Left ventricle myocardium inferior (tissue), 1 donor: ENCODE measurements around the gene TNFAIP8L3. TPM values are rescaled to one million over a fixed set of nuclear protein-coding genes. Genes with fewer than 3 reads are reported as not detected.

Source experiments
- DNase-seq: peaks from one replicate; pipeline ENCODE4 v3.0.0-alpha.2; 2020
- H3K27ac ChIP-seq: fragments of 200-600 bp; replicated peaks from 2 replicates; pipeline ENCODE4 v1.8.0; 2021
- H3K27me3 ChIP-seq: fragments of 200-600 bp; 2 replicates; pipeline ENCODE4 v1.8.0; 2021; ENCODE audit warnings: low read depth
- H3K36me3 ChIP-seq: fragments of 200-600 bp; 2 replicates; pipeline ENCODE4 v1.8.0; 2021
- H3K4me1 ChIP-seq: fragments of 200-600 bp; 2 replicates; pipeline ENCODE4 v1.8.0; 2021
- H3K4me3 ChIP-seq: fragments of 200-600 bp; 2 replicates; pipeline ENCODE4 v1.8.0; 2021; ENCODE audit warnings: mild to moderate bottlenecking, moderate library complexity
- H3K9me3 ChIP-seq: fragments of 200-600 bp; replicated peaks from 2 replicates; pipeline ENCODE4 v1.8.0; 2021
- CTCF ChIP-seq: fragments of 200-600 bp; IDR thresholded peaks from 2 replicates; pipeline ENCODE4 v1.8.0; 2021; ENCODE audit warnings: antibody characterized with exemption, mild to moderate bottlenecking, borderline replicate concordance
- intact Hi-C: fragments of 100-400 bp; cut with micrococcal nuclease; formaldehyde crosslinking; loops from one replicate; pipeline ENCODE4 v1.11.0; 2022
- total RNA-seq: library from RNA; stranded (reverse); fragmentation: NEBNext Ultra II Directional; extraction: Animal tissue kit (Norgen Biotek cat#: 25700); gene quantifications from one replicate; pipeline ENCODE4 v1.2.1, GENCODE V29; 2021
- donor health status: DM: no; HTN: yes; CAD: no; lungs with severe emphysema.

TNFAIP8L3 gene
- total RNA-seq, 1 donor from 2014 or later = 6.0 TPM

GRCh38 chr15:51083641-51084166, 11.0 kb downstream of the TNFAIP8L3 start:
- no peak for DNase-seq
- TF ChIP-seq CTCF = no peak
- no peaks in the 10 kb centered on the region for H3K36me3 ChIP-seq
- H3K9me3 ChIP-seq = no peaks in the 10 kb centered on the region
- no peak overlapping the region for H3K27ac ChIP-seq
- intact Hi-C loops = no loop called here
- H3K27me3 ChIP-seq = no peaks in the 10 kb centered on the region
- peaks cover 11% of the 10 kb centered on the region for H3K4me1 ChIP-seq
- H3K4me3 ChIP-seq = no peak overlapping the region

GRCh38 chr15:51082246-51082645, 12.5 kb downstream of the TNFAIP8L3 start:
- Histone ChIP-seq H3K4me3 (no peak overlapping the region), H3K36me3 (no peaks in the 10 kb centered on the region), H3K27ac (no peak overlapping the region), H3K27me3 (no peaks in the 10 kb centered on the region), H3K4me1 (peaks cover 25% of the 10 kb centered on the region), H3K9me3 (no peaks in the 10 kb centered on the region)
- intact Hi-C loops = no loop called here
- no peak for TF ChIP-seq CTCF
- DNase-seq = no peak

- no peaks in the 10 kb centered on the region for H3K36me3 ChIP-seq
- H3K4me1 ChIP-seq = peaks cover 43% of the 10 kb centered on the region
- DNase-seq = no peak
- H3K27me3 ChIP-seq = no peaks in the 10 kb centered on the region
- no peak overlapping the region for H3K4me3 ChIP-seq
- no peak for TF ChIP-seq CTCF
- no peak overlapping the region for H3K27ac ChIP-seq
- intact Hi-C loops = no loop called here
- H3K9me3 ChIP-seq = no peaks in the 10 kb centered on the region
Measured at GRCh38 chr15:51080286-51080685, 14.4 kb downstream of the TNFAIP8L3 start.

GRCh38 chr15:51079226-51079625, 15.5 kb downstream of the TNFAIP8L3 start:
- H3K36me3 ChIP-seq = no peaks in the 10 kb centered on the region
- H3K4me1 ChIP-seq = peaks cover 53% of the 10 kb centered on the region
- no peak overlapping the region for H3K4me3 ChIP-seq
- no peaks in the 10 kb centered on the region for H3K27me3 ChIP-seq
- no peak for DNase-seq
- no peaks in the 10 kb centered on the region for H3K9me3 ChIP-seq
- intact Hi-C loops = no loop called here
- TF ChIP-seq CTCF = no peak
- H3K27ac ChIP-seq = peak overlapping the region; percentile 66

- Histone ChIP-seq H3K4me1 (peaks cover 53% of the 10 kb centered on the region), H3K36me3 (no peaks in the 10 kb centered on the region), H3K4me3 (peak overlapping the region; percentile 57), H3K9me3 (no peaks in the 10 kb centered on the region), H3K27me3 (no peaks in the 10 kb centered on the region), H3K27ac (peak overlapping the region; percentile 81)
- DNase-seq = peak; percentile 70
- intact Hi-C loops = no loop called here
- no peak for TF ChIP-seq CTCF
Measured at GRCh38 chr15:51077221-51078153, 17.2 kb downstream of the TNFAIP8L3 start.
